ENCODE measurements around the gene APOBEC3G. TPM values are rescaled to one million over a fixed set of nuclear protein-coding genes. Genes with fewer than 3 reads are reported as not detected.

APOBEC3G gene
- total RNA-seq, result 8.4 and 20.9 TPM in 2 replicates

DNA sequence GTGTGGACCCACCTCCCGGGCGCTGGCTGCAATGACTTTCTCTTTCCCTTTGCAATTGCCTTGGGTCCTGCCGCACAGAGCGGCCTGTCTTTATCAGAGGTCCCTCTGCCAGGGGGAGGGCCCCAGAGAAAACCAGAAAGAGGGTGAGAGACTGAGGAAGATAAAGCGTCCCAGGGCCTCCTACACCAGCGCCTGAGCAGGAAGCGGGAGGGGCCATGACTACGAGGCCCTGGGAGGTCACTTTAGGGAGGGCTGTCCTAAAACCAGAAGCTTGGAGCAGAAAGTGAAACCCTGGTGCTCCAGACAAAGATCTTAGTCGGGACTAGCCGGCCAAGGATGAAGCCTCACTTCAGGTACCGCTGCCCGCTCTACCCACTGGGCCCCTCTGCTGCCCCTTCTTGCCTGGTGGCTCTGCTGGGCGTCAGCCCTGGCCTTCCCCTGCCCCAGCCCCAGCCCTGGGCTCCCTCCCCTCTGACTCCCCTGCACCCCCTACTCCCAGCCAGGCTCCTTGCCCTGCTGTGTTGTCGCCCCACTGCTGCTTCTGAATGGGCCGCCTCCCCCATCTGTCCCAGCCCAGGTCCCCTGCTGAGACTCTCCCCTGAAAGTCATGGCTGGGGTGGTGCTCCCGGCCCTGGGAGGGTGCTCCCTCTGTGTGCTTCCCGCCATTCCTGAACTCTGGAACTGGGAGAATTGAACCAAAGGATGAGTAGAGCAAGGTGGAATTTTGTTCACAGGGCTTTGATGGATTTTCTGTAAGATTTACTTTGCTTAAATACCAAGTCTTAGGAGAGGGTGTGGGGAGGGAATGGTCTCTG, at the start of gene APOBEC3G:
APOBEC3G (plus strand) TSS at position 250 of the 815 bp plus-strand sequence; CDS start at position 337, 87 bp downstream.

DNA sequence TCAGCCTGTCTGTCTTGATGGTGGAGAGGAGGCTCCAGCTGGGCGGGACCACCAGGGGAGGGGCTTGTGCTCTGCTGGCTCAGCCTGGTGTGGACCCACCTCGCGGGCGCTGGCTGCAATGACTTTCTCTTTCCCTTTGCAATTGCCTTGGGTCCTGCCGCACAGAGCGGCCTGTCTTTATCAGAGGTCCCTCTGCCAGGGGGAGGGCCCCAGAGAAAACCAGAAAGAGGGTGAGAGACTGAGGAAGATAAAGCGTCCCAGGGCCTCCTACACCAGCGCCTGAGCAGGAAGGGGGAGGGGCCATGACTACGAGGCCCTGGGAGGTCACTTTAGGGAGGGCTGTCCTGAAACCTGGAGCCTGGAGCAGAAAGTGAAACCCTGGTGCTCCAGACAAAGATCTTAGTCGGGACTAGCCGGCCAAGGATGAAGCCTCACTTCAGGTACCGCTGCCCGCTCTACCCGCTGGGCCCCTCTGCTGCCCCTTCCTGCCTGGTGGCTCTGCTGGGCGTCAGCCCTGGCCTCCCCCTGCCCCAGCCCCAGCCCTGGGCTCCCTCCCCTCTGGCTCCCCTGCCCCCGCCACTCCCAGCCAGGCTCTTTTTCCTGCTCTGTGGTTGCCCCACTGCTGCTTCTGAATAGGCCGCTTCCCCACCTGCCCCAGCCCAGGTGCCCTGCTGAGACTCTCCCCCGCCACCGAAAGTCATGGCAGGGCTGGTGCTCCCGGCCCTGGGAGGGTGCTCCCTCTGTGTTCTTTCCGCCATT, 36.4 kb upstream of the APOBEC3G start, which contains the start of gene APOBEC3F:
APOBEC3F (plus strand) TSS at position 327 of the 759 bp plus-strand sequence; CDS start at position 424, 97 bp downstream.

DNA sequence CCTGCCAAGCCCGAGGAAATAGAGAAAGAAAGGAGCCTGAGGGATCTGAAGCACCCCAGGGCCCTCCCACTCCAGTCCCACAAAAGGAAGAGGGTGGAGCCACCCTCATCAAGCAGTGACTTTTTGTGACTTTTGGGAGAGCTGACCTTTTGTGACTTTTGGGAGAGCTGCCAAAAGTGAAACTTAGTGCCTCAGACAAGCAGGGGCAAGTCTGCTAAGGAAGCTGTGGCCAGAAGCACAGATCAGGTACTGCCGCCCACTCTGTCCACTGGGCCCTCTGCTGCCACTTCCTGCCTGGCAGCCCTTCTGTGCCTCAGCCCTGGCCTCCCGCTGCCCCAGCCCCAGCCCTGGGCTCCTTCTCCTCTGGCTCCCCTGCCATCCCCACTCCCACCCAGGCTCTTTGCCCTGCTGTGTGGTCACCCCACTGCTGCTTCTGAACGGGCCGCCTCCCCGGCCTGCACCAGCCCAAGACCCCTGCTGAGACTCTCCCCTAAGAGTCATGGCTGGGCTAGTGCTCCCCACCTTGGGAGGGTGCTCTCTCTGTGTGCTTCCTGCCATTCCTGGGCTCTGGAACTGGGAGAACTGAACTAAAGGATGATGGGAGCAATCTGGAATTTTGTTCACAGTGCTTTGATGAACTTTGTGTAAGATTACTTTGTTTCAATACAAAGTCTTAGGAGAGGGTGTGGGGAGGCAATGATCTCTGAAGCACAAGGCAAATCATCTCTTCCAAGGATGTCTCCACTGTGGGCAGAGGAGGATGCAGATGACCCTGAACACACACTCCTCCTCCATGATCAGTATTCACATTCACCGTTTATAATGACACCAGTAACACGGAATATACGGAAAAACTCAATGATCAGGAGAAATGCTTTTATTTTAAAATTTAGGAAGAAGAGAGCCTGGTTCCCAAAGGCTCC, 20.3 kb downstream of the APOBEC3G start, which contains the start of gene APOBEC3H:
APOBEC3H (plus strand) TSS at position 147 of the 923 bp plus-strand sequence. CDS start 3,035 bp downstream, outside the sequence.

Other genes starting within 250 kb of the APOBEC3G start
- 0.16 TPM in 1 of 2 replicates, not detected in the other for gene NPTXR, start 233.2 kb upstream of the APOBEC3G start, total RNA-seq
- 14.4 and 17.0 TPM in 2 replicates for gene CBX6, start 205.1 kb upstream of the APOBEC3G start, total RNA-seq
- gene APOBEC3A, start 119.7 kb upstream of the APOBEC3G start, total RNA-seq, result not detected in 2 replicates
- gene APOBEC3B, start 94.9 kb upstream of the APOBEC3G start, total RNA-seq, result 2.0 and 2.6 TPM in 2 replicates
- 42.9 and 53.4 TPM in 2 replicates for gene APOBEC3C, start 63.0 kb upstream of the APOBEC3G start, total RNA-seq
- gene APOBEC3D, start 56.1 kb upstream of the APOBEC3G start, total RNA-seq, result 0.23 TPM in 1 of 2 replicates, not detected in the other
- 2.7 and 8.8 TPM in 2 replicates for gene APOBEC3F, start 36.4 kb upstream of the APOBEC3G start, total RNA-seq
- gene APOBEC3H, start 20.0 kb downstream of the APOBEC3G start, total RNA-seq, result 0.11 TPM in 1 of 2 replicates, not detected in the other
- gene CBX7, start 75.4 kb downstream of the APOBEC3G start, total RNA-seq, result 1.1 and 4.2 TPM in 2 replicates
- gene PDGFB, start 167.7 kb downstream of the APOBEC3G start, total RNA-seq, result 5.7 and 6.2 TPM in 2 replicates
- gene RPL3, start 242.3 kb downstream of the APOBEC3G start, total RNA-seq, result 1,959 and 2,032 TPM in 2 replicates

Measured in hair follicular keratinocyte (primary cell).